BE2C (cell line): ENCODE results near the gene STAG1.

Source experiments
- DNase-seq: peaks from one replicate; pipeline ENCODE4 v3.0.0-alpha.2; 2020
- H3K27me3 ChIP-seq: fragments of 250-450 bp; sonication (Bioruptor Pico); 2 replicates; pipeline ENCODE4 v1.5.1; 2020; ENCODE audit warnings: mild to moderate bottlenecking
- H3K36me3 ChIP-seq: fragments of 250-450 bp; sonication (Bioruptor Pico); 2 replicates; pipeline ENCODE4 v1.5.1; 2020; ENCODE audit warnings: mild to moderate bottlenecking
- H3K4me1 ChIP-seq: fragments of 250-450 bp; sonication (Bioruptor Pico); 2 replicates; pipeline ENCODE4 v1.5.1; 2020
- H3K4me3 ChIP-seq: 2 replicates; pipeline ENCODE4 v1.5.1; 2011; ENCODE audit warnings: low read depth, low read length
- H3K9me3 ChIP-seq: fragments of 250-450 bp; sonication (Bioruptor Pico); 2 replicates; pipeline ENCODE4 v1.5.1; 2020
- TF ChIP-seq, protein P1 (sequence below): IDR thresholded peaks from 2 replicates; pipeline ENCODE4 v1.5.1; 2012; ENCODE audit warnings: mild to moderate bottlenecking, low read depth, low read length

STAG1 gene

DNA sequence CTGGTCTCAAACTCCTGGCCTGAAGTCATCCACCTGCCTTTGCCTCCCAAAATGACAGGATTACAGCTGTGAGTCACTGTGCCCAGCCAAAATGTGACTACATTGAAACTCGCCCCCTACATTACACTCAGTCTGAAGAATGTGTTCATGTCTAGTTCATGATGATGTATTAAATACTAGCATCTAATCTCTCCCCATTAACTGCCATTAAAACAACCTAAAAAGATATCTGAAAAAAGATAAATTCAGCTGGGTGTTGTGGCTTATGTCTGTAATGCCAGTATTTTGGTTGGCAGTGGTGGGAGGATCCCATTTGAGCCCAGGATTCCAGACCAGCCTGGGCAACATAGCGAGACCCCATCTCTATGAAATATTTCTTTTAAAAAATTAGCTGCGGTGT, 342.6 kb downstream of the STAG1 start:
- Histone ChIP-seq H3K27me3 (no peaks in the 10 kb centered on the region), H3K36me3 (no peaks in the 10 kb centered on the region)
- TF ChIP-seq, protein P1, sequence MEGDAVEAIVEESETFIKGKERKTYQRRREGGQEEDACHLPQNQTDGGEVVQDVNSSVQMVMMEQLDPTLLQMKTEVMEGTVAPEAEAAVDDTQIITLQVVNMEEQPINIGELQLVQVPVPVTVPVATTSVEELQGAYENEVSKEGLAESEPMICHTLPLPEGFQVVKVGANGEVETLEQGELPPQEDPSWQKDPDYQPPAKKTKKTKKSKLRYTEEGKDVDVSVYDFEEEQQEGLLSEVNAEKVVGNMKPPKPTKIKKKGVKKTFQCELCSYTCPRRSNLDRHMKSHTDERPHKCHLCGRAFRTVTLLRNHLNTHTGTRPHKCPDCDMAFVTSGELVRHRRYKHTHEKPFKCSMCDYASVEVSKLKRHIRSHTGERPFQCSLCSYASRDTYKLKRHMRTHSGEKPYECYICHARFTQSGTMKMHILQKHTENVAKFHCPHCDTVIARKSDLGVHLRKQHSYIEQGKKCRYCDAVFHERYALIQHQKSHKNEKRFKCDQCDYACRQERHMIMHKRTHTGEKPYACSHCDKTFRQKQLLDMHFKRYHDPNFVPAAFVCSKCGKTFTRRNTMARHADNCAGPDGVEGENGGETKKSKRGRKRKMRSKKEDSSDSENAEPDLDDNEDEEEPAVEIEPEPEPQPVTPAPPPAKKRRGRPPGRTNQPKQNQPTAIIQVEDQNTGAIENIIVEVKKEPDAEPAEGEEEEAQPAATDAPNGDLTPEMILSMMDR = no peak

DNA sequence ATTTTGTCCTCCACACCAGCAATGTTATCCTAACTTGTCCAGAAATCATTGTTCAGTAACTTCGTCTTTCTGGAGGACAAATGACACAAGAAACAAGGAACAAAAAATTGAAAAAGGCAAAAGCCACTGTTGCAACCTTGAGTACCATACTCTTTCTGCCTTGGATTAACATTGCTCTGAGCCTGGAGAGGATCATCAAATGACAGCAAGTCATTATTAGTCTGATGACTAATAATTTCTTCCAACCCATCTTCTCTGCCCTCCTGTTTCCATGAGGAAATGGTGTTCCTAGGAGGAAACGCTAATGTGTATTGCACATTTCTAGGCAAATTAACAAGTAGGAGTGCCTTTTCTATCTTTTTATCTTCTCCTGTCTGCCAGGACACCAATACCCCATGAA, 348.1 kb downstream of the STAG1 start:
- Histone ChIP-seq H3K36me3 (no peaks in the 10 kb centered on the region), H3K27me3 (no peaks in the 10 kb centered on the region), H3K4me1 (peaks cover 6% of the 10 kb centered on the region; the same call in 1 of the 2 replicates), H3K4me3 (no peak overlapping the region), H3K9me3 (no peaks in the 10 kb centered on the region)
- TF ChIP-seq, protein P1 = no peak
- no peak for DNase-seq

More for the DNA sequence above, 342.6 kb downstream of the STAG1 start:
- H3K9me3 ChIP-seq = no peaks in the 10 kb centered on the region
- DNase-seq = no peak
- H3K4me1 ChIP-seq = no peaks in the 10 kb centered on the region
- no peak overlapping the region for H3K4me3 ChIP-seq

DNA sequence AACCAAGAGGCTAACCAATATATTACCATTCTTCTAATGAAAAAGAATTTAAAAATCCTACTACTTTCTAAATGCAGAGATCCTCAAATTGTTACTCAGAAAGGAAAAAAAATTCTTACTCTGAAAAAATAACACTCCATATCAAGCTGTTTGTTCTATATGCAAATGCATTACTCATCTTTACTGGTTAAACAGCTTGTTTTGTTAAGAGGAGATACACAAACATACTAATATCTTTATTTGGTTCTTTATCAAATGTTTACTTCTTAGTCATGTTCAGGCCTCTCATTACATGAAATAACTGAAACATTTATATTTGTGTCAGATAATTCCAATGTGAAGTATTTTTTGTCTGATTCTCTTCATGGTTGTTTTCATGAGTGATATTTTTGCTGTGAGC, 355.3 kb downstream of the STAG1 start:
- Histone ChIP-seq H3K27me3 (no peaks in the 10 kb centered on the region), H3K4me3 (no peak overlapping the region), H3K4me1 (no peaks in the 10 kb centered on the region), H3K36me3 (no peaks in the 10 kb centered on the region), H3K9me3 (no peaks in the 10 kb centered on the region)
- DNase-seq = no peak
- TF ChIP-seq, protein P1 = no peak

DNA sequence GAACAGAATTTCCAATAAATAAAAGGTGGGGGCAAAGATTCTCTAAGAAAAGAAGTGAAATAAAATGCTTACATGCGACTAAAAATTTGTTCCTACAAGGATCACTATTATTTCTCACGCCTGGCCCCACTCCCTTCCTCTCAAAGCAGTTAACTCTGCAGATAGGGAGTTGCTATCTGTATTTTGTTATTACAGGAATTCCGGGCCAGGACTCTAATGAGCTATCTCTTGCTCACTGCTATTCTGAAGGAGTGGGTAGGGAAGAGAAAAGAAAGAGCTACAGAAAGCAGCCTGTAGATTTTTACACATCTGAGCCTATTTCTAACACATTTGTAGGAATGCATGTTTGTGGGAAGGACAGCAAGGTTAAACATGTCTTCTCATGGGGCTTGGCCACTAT, 361.6 kb downstream of the STAG1 start:
- Histone ChIP-seq H3K4me1 (no peaks in the 10 kb centered on the region), H3K36me3 (no peaks in the 10 kb centered on the region), H3K4me3 (no peak overlapping the region), H3K27me3 (no peaks in the 10 kb centered on the region), H3K9me3 (no peaks in the 10 kb centered on the region)
- TF ChIP-seq, protein P1 = no peak
- no peak for DNase-seq

DNA sequence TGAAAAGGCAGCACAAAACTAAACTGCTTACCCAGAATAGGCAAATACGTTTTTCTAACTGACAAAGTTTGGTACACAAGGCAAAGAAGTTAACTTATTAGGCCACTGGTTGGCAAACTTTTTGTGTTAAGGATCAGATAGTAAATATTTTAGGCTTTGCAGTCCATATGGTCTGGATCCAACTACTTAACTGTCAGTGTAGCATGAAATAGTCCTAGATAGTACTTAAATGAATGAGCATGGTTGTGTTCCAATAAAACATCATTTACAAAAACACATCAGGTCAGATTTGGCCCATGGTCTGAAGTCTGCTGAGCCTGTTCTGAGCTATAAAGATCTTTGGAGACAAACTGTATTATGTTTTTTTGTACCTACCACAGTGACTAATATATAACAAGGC, 365.1 kb downstream of the STAG1 start:
- no peaks in the 10 kb centered on the region for H3K9me3 ChIP-seq
- TF ChIP-seq, protein P1 = no peak
- DNase-seq = no peak
- no peaks in the 10 kb centered on the region for H3K27me3 ChIP-seq
- H3K4me3 ChIP-seq = no peak overlapping the region
- H3K4me1 ChIP-seq = no peaks in the 10 kb centered on the region
- no peaks in the 10 kb centered on the region for H3K36me3 ChIP-seq

DNA sequence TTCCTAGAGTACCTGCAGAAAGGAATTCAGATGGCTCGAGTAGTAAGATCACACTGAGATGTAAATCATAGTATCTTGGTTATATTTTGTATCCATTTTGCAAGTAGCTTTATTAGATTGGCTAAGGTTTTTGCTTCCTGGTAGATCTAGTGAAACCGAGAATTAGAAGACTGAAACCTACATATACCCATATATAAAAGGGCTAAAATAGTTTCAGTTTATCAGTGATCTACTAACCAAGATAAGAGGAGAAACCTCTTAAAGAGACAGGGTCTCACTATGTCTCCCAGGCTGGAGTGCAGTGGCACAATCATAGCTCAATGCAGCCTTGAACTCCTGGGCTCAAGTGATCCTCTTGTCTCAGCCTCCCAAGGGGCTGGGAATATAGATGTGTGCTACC, 366.7 kb downstream of the STAG1 start:
- no peaks in the 10 kb centered on the region for H3K9me3 ChIP-seq
- no peak overlapping the region for H3K4me3 ChIP-seq
- no peaks in the 10 kb centered on the region for H3K36me3 ChIP-seq
- TF ChIP-seq, protein P1 = no peak
- H3K27me3 ChIP-seq = no peaks in the 10 kb centered on the region
- H3K4me1 ChIP-seq = no peaks in the 10 kb centered on the region
- DNase-seq = no peak
